ENCODE results near the gene SLC35F4. TPM values are rescaled to one million over a fixed set of nuclear protein-coding genes. Genes with fewer than 3 reads are reported as not detected.

Gene SLC35F4
- total and polyA plus RNA-seq, 2 of the 4 experiments (the other 2 are of a cell fraction), result not detected

GRCh38 chr14:57864659-57865058, 1.2 kb downstream of the SLC35F4 start:
- no TSS peak for BruUV-seq (replicated peaks)
- Histone ChIP-seq H4K5ac (ENCODE audit: low read depth, low read length) (no peak overlapping the region), H2AK5ac (ENCODE audit: low read depth, low read length) (no peak overlapping the region), H2BK120ac (ENCODE audit: low read depth, low read length) (no peak overlapping the region), H3K4me3 (ENCODE audit: insufficient read depth, low read depth, low read length) (no peak overlapping the region), H2BK5ac (ENCODE audit: low read depth, low read length, poor library complexity, severe bottlenecking) (no peak overlapping the region), H3K27me3 (ENCODE audit: control insufficient read depth, insufficient read depth, low read length) (peaks cover 11% of the 10 kb centered on the region), H4K91ac (ENCODE audit: insufficient read depth, low read depth, low read length) (no peak overlapping the region), H3K4me1 (ENCODE audit: control insufficient read depth, insufficient read depth, low read length) (no peaks in the 10 kb centered on the region), H2AK9ac (replicated peaks; ENCODE audit: low read depth, low read length, poor library complexity) (no peak overlapping the region), H3K4ac (ENCODE audit: low read depth, low read length) (no peak overlapping the region), H3K4me2 (ENCODE audit: low read depth, low read length) (no peak overlapping the region), H3K9me1 (ENCODE audit: insufficient read depth, low read length) (no peaks in the 10 kb centered on the region), H3K79me1 (ENCODE audit: low read depth in 1 of 2, low read length in 2 of 2) (no peaks in the 10 kb centered on the region), H3K18ac (ENCODE audit: low read depth, low read length) (no peak overlapping the region), H4K8ac (ENCODE audit: low read depth in 2 of 2, low read length in 2 of 2) (no peak overlapping the region), H3K56ac (ENCODE audit: extremely low read depth, insufficient read depth, low read length) (no peak overlapping the region), H2BK20ac (ENCODE audit: low read depth, low read length) (no peak overlapping the region), H2AFZ (replicated peaks; ENCODE audit: low read length, poor library complexity) (no peak overlapping the region), H3K23ac (ENCODE audit: low read depth, low read length) (no peak overlapping the region), H3K27ac (ENCODE audit: insufficient read depth, low read length) (no peak overlapping the region), H3K14ac (replicated peaks; ENCODE audit: low read depth, low read length) (no peak overlapping the region), H4K20me1 (ENCODE audit: insufficient read depth, low read length) (no peaks in the 10 kb centered on the region), H2BK15ac (ENCODE audit: low read depth, low read length) (no peak overlapping the region), H3K36me3 (ENCODE audit: control insufficient read depth, insufficient read depth, low read length) (no peaks in the 10 kb centered on the region), H3K9me3 (ENCODE audit: control insufficient read depth, insufficient read depth, low read length) (no peaks in the 10 kb centered on the region), H3K9ac (ENCODE audit: low read depth, low read length) (no peak overlapping the region)
- TF ChIP-seq CHD1 (IDR thresholded peaks at IDR 0.05; ENCODE audit: low read depth, low read length) (no peak), FOS (IDR thresholded peaks at IDR 0.05; ENCODE audit: low read depth, low read length) (no peak), RAD21 (IDR thresholded peaks at IDR 0.05; ENCODE audit: low read length) (no peak), ELK1 (IDR thresholded peaks at IDR 0.05; ENCODE audit: borderline replicate concordance, low read depth, low read length) (no peak), NFE2L2 (IDR thresholded peaks at IDR 0.05; ENCODE audit: low read depth, low read length) (no peak), POLR2A (IDR thresholded peaks at IDR 0.05; ENCODE audit: low read depth, low read length) (no peak), MAZ (IDR thresholded peaks at IDR 0.05; ENCODE audit: borderline replicate concordance, low read depth, low read length) (no peak), MAFK (IDR thresholded peaks at IDR 0.05; ENCODE audit: low read depth, low read length) (no peak), SMC3 (IDR thresholded peaks at IDR 0.05; ENCODE audit: low read depth, low read length) (no peak)
- ATAC-seq (ENCODE audit: low read depth), result no peak
- in situ Hi-C loops (cut with MboI; ENCODE audit: low sequenced_read_pairs) (no loop called here), dilution Hi-C loops (cut with HindIII; ENCODE audit: low sequenced_read_pairs, unreplicated experiment) (no loop called here), intact Hi-C loops (cut with micrococcal nuclease) (no loop called here)
- CTCF ChIA-PET, result no interaction called here
- POLR2A ChIA-PET (ENCODE audit: unreplicated experiment), result no interaction called here
- WGBS, 2 experiments (ENCODE audit: extremely low coverage in 2 of 2, insufficient read length in 1 of 2), result 0% methylated on average over 1 of the region's 20 CpGs; no CpG with 5 or more reads in 1 of the 2 experiments
- DNase-seq, result no peak
